Right lobe of liver (tissue), 6 donors: ENCODE measurements around the gene MSTO1. TPM values are rescaled to one million over a fixed set of nuclear protein-coding genes. Genes with fewer than 3 reads are reported as not detected.
"Not testable (repeated sequence)": the region's sequence is repeated elsewhere in the genome, so short reads cannot be mapped to it uniquely, and the experiment has no call there.

ENCODE experiments used
- ATAC-seq, 4 donors: fragments of 200-7000 bp; cut with Tn5 transposase; one replicate each; pipeline ENCODE4 v1.9.1; 2020; ENCODE audit warnings: mild to moderate bottlenecking in 4 of 4, moderate library complexity in 4 of 4
- DNase-seq, 3 donors: peaks; one replicate each; pipeline ENCODE4 v3.0.0-alpha.2; 2020
- H3K27ac ChIP-seq, 3 donors: fragments of 200-600 bp; one replicate each; pipeline ENCODE4 v1.8.0; 2022
- H3K27me3 ChIP-seq, 2 donors: fragments of 200-600 bp; one replicate each; pipeline ENCODE4 v1.8.0; 2022
- H3K36me3 ChIP-seq, 4 donors: fragments of 200-600 bp; sonication (generic) in 1 of 4; one replicate each; pipeline versions ENCODE4 v1.5.1 to v1.8.0; 2017 to 2022; ENCODE audit warnings: control low read depth in 1 of 4
- H3K4me1 ChIP-seq, 4 donors: fragments of 200-600 bp; sonication (generic) in 1 of 4; one replicate each; pipeline versions ENCODE4 v1.5.1 to v1.8.0; 2017 to 2022; ENCODE audit warnings: control low read depth in 1 of 4
- H3K4me3 ChIP-seq, 3 donors: fragments of 200-600 bp; one replicate each; pipeline ENCODE4 v1.8.0; 2022
- H3K9me3 ChIP-seq, 4 donors: fragments of 200-600 bp; sonication (generic) in 1 of 4; one replicate each; pipeline versions ENCODE4 v1.5.1 to v1.8.0; 2017 to 2022; ENCODE audit warnings: control low read depth in 1 of 4
- CTCF ChIP-seq, 4 donors: fragments of 200-600 bp in 3 of 4; fragments of 450-650 bp in 1 of 4; IDR thresholded peaks; one replicate each; pipeline versions ENCODE4 v1.5.1 to v1.8.0; 2016 to 2022; ENCODE audit warnings: antibody characterized with exemption in 4 of 4, mild to moderate bottlenecking in 2 of 4
- POLR2A ChIP-seq: fragments of 450-650 bp; IDR thresholded peaks from one replicate; pipeline ENCODE4 v1.6.1; 2017; ENCODE audit warnings: antibody characterized with exemption, mild to moderate bottlenecking
- WGBS: methylation state at CpG from one replicate; pipeline ENCODE4 v1.1.6; 2018; ENCODE audit warnings: low coverage, low lambda C conversion rate; ENCODE audit not compliant: insufficient coverage; ENCODE audit errors: missing lambda C conversion rate; 5-methylcytosine and 5-hydroxymethylcytosine counted together
- intact Hi-C, 2 donors: fragments of 100-400 bp; cut with DNase I; formaldehyde crosslinking; loops; one replicate each; pipeline versions ENCODE4 v1.11.2 to v1.14.1; 2022
- total RNA-seq, 6 experiments: library from RNA; depleted of rRNA in 2 of 6; stranded (reverse); fragments of >200 nt in 2 of 6; fragmentation: NEBNext Ultra II Directional in 3 of 6; extraction: Animal tissue kit (Norgen Biotek cat#: 25700) in 3 of 6; gene quantifications; one replicate each; pipeline versions ENCODE4 v1.1.0 to v1.2.4, GENCODE V29; 2016 to 2023
- donor health status: DM: no; HTN: yes; CAD: no.
- donor health status: DM: no; HTN: no; CAD: no.
- donor health status: DM: no; HTN: no; CAD: no.
- donor health status: DM: no; HTN: yes; CAD: no.
- donor health status: DM: no; HTN: yes; CAD: no.

Gene MSTO1
- total RNA-seq, 6 experiments from 2014 or later: 9.5 to 22.0 (median 16.7) TPM

GRCh38 chr1:155650231-155650757 is 40.3 kb downstream of the MSTO1 start:
- TF ChIP-seq CTCF (IDR thresholded peaks at IDR 0.05) (no peak), POLR2A (no peak)
- Histone ChIP-seq H3K9me3 (no peaks in the 10 kb centered on the region), H3K27me3 (no peaks in the 10 kb centered on the region), H3K36me3 (no peaks in the 10 kb centered on the region), H3K27ac (no peak overlapping the region), H3K4me1 (no peaks in the 10 kb centered on the region), H3K4me3 (no peak overlapping the region)
- no peak for ATAC-seq
- DNase-seq: no peak
- 84% methylated on average over 4 of the region's 7 CpGs for WGBS
- intact Hi-C loops: no loop called here

GRCh38 chr1:155651861-155652661 is 42.0 kb downstream of the MSTO1 start:
- Histone ChIP-seq H3K4me1 (no peaks in the 10 kb centered on the region), H3K4me3 (no peak overlapping the region), H3K36me3 (no peaks in the 10 kb centered on the region), H3K27me3 (no peaks in the 10 kb centered on the region), H3K27ac (no peak overlapping the region), H3K9me3 (no peaks in the 10 kb centered on the region)
- 60% methylated on average over 3 of the region's 3 CpGs for WGBS
- no peak for ATAC-seq
- intact Hi-C loops: no loop called here
- TF ChIP-seq POLR2A (no peak), CTCF (IDR thresholded peaks at IDR 0.05) (no peak)
- no peak for DNase-seq

- TF ChIP-seq POLR2A (no peak), CTCF (IDR thresholded peaks at IDR 0.05) (no peak)
- Histone ChIP-seq H3K36me3 (no peaks in the 10 kb centered on the region), H3K4me3 (no peak overlapping the region), H3K27me3 (no peaks in the 10 kb centered on the region), H3K4me1 (no peaks in the 10 kb centered on the region), H3K27ac (no peak overlapping the region), H3K9me3 (no peaks in the 10 kb centered on the region)
- DNase-seq: no peak
- ATAC-seq: no peak
- WGBS: 87% methylated on average over 3 of the region's 3 CpGs
- intact Hi-C loops: no loop called here
These were observed 42.9 kb downstream of the MSTO1 start for GRCh38 chr1:155652951-155653350.

GRCh38 chr1:155657463-155657862 is 47.4 kb downstream of the MSTO1 start:
- TF ChIP-seq CTCF (IDR thresholded peaks at IDR 0.05) (no peak), POLR2A (no peak)
- ATAC-seq: no peak
- H3K4me1 ChIP-seq: no peaks in the 10 kb centered on the region
- WGBS: 58% methylated on average over 2 of the region's 2 CpGs
- peaks cover 1 to 27% (median 12%) of the 10 kb centered on the region in 4 donors for H3K36me3 ChIP-seq
- H3K4me3 ChIP-seq: no peak overlapping the region
- no peaks in the 10 kb centered on the region for H3K9me3 ChIP-seq
- DNase-seq: no peak
- H3K27me3 ChIP-seq: no peaks in the 10 kb centered on the region
- no peak overlapping the region for H3K27ac ChIP-seq
- intact Hi-C loops: no loop called here

- H3K9me3 ChIP-seq, H3K4me3 ChIP-seq, DNase-seq, H3K27ac ChIP-seq, intact Hi-C loops, H3K27me3 ChIP-seq, ATAC-seq, H3K4me1 ChIP-seq: not testable (repeated sequence)
- 69% methylated on average over 2 of the region's 4 CpGs for WGBS
- H3K36me3 ChIP-seq: peaks cover 4 to 55% (median 21%) of the 10 kb centered on the region in 4 donors
These were observed 51.2 kb downstream of the MSTO1 start for GRCh38 chr1:155661239-155661638.
